Activated CD4-positive, alpha-beta T cell treated with anti-CD3 and anti-CD28 coated beads, Interleukin-2, amount 50 U/mL, for 4 hours (primary cell): Measurements from ENCODE around the gene NEGR1.

Experiments used
- DNase-seq, 2 experiments: peaks; one replicate each; pipeline ENCODE4 v3.0.0-alpha.2; 2020

The NEGR1 gene

DNA sequence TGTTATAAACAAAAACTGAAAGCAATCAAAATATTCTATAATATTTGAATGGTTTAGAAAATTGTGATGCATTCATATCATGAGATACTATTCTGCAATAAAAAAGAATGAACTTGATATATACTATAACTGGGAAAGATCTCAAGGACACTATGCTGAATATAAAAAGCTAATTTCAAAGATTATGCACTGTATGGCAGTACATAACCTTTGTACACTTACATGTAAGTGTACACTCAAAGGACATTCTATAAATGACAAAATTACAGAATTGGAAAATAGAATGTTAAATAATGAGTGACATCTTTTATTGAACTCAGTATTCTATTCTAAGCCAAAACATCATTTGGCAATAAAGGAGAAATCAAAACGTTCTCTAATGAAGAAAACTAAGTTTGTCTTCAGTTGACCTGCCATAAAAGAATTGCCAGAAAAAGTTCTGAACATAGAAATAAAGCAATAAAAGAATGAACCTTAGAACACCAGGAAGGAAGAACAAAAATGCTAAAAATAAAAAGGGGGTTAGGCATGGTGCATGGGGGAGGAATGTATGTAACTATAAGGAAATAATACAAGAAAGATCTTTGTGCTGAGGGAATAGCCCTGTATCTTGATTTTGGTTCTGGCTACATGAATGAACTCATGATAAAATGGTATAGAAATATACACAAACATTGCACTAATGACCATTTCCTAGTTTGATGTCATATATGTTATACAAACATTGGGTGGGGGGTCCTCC, 519.7 kb downstream of the NEGR1 start:
- DNase-seq: no peak

GRCh38 chr1:71755441-71755840, 526.9 kb downstream of the NEGR1 start:
- no peak for DNase-seq

GRCh38 chr1:71753746-71754145, 528.6 kb downstream of the NEGR1 start:
- no peak for DNase-seq

GRCh38 chr1:71745326-71745725, 537.0 kb downstream of the NEGR1 start:
- DNase-seq: no peak

GRCh38 chr1:71743862-71744261, 538.5 kb downstream of the NEGR1 start:
- no peak for DNase-seq

DNA sequence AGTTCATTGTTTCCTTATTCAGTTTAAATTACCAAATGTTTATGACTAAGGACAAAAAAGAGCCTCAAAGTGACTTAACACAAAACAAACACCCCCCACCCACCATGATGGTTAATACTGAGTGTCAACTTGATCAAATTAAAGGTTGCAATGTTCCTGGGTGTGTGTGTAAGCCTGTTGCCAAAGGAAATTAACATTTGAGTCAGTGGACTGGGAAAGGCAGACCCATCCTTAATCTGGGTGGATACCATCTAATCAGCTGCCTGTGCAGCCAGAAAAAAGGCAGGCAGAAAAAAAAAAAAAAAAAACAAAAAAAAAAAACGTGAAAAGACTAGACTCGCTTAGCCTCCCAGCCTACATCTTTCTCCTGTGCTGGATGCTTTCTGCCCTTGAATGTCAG, 543.4 kb downstream of the NEGR1 start:
- no peak for DNase-seq

GRCh38 chr1:71738256-71738655, 544.1 kb downstream of the NEGR1 start:
- DNase-seq: no peak

DNA sequence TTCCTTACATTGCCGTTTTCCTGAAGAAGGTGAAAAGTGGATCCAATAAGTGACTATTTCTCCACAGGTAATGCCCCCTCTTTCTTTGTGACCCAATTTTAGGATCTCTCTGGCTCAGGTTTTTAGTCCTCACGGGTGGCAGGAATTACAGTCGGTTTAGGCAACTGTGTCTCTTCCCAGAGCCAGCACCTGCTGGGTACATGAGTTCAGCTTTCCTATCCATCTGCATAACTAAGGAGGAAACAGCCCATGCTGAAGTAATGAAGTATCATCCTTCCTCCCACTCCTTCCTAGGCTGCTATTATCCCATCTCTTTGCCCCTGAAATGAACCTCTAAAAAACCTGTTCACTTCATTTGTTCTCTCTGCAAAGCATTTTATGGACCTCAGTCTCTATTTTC, 544.6 kb downstream of the NEGR1 start:
- no peak for DNase-seq

DNA sequence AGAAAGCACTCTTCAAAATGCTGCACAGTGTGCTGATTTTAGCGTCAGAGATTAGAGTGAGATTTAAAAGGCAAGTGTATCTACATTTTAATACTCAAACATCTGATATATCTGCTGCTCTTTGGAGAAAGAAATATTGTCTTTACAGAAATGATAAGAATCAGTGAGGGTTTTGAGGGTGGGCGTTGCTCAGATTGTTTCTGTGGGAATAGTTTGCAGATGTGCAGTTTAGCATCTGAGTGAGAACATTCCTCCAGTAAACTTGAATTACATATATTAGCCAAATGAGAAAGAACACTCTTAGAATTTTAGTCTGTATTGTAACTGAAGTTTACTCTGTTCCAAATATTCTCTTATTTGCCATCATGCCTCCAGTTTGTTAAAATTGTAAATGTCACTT, 549.2 kb downstream of the NEGR1 start:
- no peak for DNase-seq

- DNase-seq: no peak
Observed at GRCh38 chr1:71721532-71721931, 560.8 kb downstream of the NEGR1 start.

DNA sequence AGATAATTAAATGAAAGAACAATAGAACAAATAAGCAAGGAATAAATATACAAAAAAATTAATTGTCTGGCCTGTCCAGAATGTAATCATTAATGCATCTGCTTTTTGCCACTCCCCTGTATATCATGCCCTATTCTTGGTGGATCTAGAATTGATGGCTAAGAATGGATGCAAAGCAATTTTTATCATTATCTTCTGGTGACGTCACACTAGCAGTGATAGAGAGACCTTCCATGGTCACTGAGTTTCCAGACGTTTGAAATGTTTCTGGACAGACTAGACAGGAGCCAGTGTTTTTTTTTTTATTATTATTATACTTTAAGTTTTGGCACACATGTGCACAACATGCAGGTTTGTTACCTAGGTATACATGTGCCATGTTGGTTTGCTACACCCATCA, 563.0 kb downstream of the NEGR1 start:
- DNase-seq: no peak

GRCh38 chr1:71717186-71717585, 565.2 kb downstream of the NEGR1 start:
- DNase-seq: no peak

DNA sequence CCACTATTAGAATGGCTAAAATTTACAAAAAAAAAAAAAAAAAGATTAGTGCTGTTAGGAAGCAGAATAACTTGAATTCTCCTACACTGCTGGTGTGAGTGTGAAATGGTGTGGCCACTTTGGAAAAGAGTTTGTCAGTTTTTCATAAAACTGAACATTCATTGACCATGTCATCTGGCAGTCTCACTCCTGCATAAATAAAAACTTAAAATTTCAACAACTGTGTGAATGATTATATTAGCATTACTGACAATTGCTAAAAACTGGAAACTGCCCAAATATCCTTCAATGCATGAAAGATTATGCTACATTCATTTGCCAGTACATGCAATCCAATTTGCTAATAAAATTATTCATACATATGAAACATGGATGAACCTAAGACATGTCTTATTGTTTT, 570.9 kb downstream of the NEGR1 start:
- DNase-seq: no peak

GRCh38 chr1:71706029-71706671, 576.2 kb downstream of the NEGR1 start:
- DNase-seq: no peak

GRCh38 chr1:71698186-71698585, 584.2 kb downstream of the NEGR1 start:
- no peak for DNase-seq

- no peak for DNase-seq
Observed at GRCh38 chr1:71695821-71696220, 586.5 kb downstream of the NEGR1 start.

DNA sequence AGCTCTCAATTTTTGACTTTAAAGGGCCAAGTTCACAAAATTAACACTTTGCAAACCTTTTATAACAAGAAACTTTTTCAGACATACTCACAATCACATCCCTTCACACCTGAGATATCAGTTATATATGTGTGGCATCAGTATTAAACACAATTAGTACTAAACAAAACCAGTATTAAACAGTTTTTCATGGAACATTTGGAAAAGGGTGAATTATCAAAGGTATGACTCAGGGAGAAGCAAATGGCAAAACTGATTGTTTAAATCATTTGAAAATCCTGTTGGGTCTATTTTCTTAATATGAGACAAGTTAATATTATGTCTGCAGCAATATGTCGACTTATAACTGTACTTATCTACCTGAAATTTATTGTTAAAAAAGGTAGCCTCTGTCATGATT, 587.3 kb downstream of the NEGR1 start:
- no peak for DNase-seq

- DNase-seq: no peak
Observed at GRCh38 chr1:71693581-71693980, 588.8 kb downstream of the NEGR1 start.

GRCh38 chr1:71689635-71690034, 592.7 kb downstream of the NEGR1 start:
- DNase-seq: no peak

- DNase-seq: no peak
Observed at GRCh38 chr1:71687376-71687775, 595.0 kb downstream of the NEGR1 start.

GRCh38 chr1:71676979-71677925, 605.1 kb downstream of the NEGR1 start:
- no peak for DNase-seq

- DNase-seq: no peak
Observed at GRCh38 chr1:71668065-71668464, 614.3 kb downstream of the NEGR1 start.

DNA sequence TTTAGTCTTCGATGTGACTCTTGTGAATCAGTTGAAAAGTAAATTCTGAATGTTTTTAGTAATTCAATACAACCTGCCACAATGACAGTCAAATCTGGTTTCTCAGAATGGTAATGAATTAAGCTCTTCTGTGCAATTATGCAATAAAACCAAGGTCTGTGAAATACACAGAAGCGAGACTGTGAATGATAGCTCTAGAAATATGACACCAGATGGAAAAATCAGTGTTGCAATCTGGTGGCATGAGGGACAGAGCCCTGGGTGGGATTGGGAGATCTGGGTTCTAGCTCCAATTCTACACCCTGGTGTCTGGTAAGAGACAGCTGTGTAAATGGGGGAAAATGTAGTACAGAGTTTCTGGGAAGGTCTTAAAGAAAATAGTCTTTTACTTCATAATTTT, 615.1 kb downstream of the NEGR1 start:
- DNase-seq: no peak

DNA sequence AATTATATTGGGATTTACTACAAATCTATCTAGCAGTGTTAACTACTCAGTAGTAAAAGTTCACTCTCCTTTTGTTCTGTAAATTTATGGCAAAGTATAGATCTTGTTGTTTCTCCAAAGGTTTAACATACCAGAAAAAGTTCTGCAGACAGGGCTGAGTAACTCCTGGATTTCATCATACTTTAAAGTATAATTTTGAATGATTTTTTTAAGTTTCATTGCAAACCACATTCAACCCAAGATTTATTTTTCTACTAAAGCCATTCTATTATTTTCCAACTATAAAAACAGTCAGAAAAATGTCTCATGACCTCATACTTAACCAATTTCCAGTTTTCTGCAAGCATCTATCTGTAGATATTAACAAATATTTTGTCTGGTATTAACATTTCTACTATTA, 615.7 kb downstream of the NEGR1 start:
- no peak for DNase-seq
